Panc1 (cell line): ENCODE measurements around the gene TRIM8. TPM values are rescaled to one million over a fixed set of nuclear protein-coding genes. Genes with fewer than 3 reads are reported as not detected.
A peak's percentile ranks its signal among the peaks of the same experiment; 100 is the strongest.
"Not testable (repeated sequence)": the region's sequence is repeated elsewhere in the genome, so short reads cannot be mapped to it uniquely, and the experiment has no call there.

Source experiments
- ATAC-seq: fragments of 200-7000 bp; cut with Tn5 transposase; 2 replicates; pipeline ENCODE4 v1.9.1; 2020; ENCODE audit warnings: mild to moderate bottlenecking, moderate library complexity
- BruUV-seq: library from RNA; stranded (reverse); fragments of 400-500 nt; replicated peaks from 2 replicates; lab custom pipeline; 2021; lab: Mats Ljungman, UMichigan
- CTCF ChIA-PET: fragments of 300-600 bp; sonication (Branson Sonifier 250); formaldehyde crosslinking; loops from one replicate; lab custom pipeline; 2022; ENCODE audit warnings: antibody characterized with exemption; lab: Charles Lee
- POLR2A ChIA-PET: fragments of 300-600 bp; sonication (Branson Sonifier 250); formaldehyde crosslinking; loops from one replicate; lab custom pipeline; 2022; ENCODE audit warnings: antibody characterized with exemption; lab: Charles Lee
- DNase-seq: peaks from one replicate; pipeline ENCODE4 v3.0.0-alpha.2; 2010; ENCODE audit warnings: low read depth, low spot score
- H3K27ac ChIP-seq: 2 replicates; pipeline ENCODE4 v1.5.1; 2011; ENCODE audit warnings: mild to moderate bottlenecking, low read length, inconsistent platforms
- H3K27me3 ChIP-seq: fragments of 200-500 bp; sonication (Bioruptor generic); 2 replicates; pipeline ENCODE4 v1.6.0; 2014; ENCODE audit warnings: low read length, inconsistent platforms; ENCODE audit not compliant: control insufficient read depth, insufficient read depth
- H3K36me3 ChIP-seq: fragments of 200-500 bp; sonication (Bioruptor generic); 2 replicates; pipeline ENCODE4 v1.5.1; 2014; ENCODE audit warnings: inconsistent platforms, mild to moderate bottlenecking, low read length, moderate library complexity; ENCODE audit not compliant: control insufficient read depth, insufficient read depth
- H3K4me1 ChIP-seq: 2 replicates; pipeline ENCODE4 v1.5.1; 2011; ENCODE audit warnings: inconsistent platforms, mild to moderate bottlenecking, low read length, moderate library complexity; ENCODE audit not compliant: control insufficient read depth, insufficient read depth
- H3K4me3 ChIP-seq, 2 experiments: 2 replicates each; pipeline ENCODE4 v1.5.1; 2011 to 2012; ENCODE audit warnings: low read depth in 2 of 2, low read length in 2 of 2, mild to moderate bottlenecking in 2 of 2, inconsistent platforms in 1 of 2, moderate library complexity in 1 of 2
- H3K9me3 ChIP-seq: fragments of 200-500 bp; sonication (Bioruptor generic); 2 replicates; pipeline ENCODE4 v1.5.1; 2014; ENCODE audit warnings: low read depth, mild to moderate bottlenecking, inconsistent platforms, low read length, moderate library complexity; ENCODE audit not compliant: control insufficient read depth, insufficient read depth
- POLR2AphosphoS5 ChIP-seq: IDR thresholded peaks from 2 replicates; pipeline ENCODE4 v1.6.1; 2012; ENCODE audit warnings: mild to moderate bottlenecking, low read depth, low read length, moderate library complexity
- SIN3A ChIP-seq: IDR thresholded peaks from 2 replicates; pipeline ENCODE4 v1.6.1; 2012; ENCODE audit warnings: low read depth, mild to moderate bottlenecking, low read length, moderate library complexity, borderline replicate concordance; ENCODE audit not compliant: insufficient read depth
- TCF7L2 ChIP-seq: IDR thresholded peaks from 2 replicates; pipeline ENCODE4 v1.6.1; 2011; ENCODE audit warnings: mild to moderate bottlenecking, low read depth, low read length, inconsistent platforms
- in situ Hi-C: cut with HindIII; loops from 2 replicates; pipeline ENCODE4 v1.10.0; 2016; ENCODE audit warnings: low sequenced_read_pairs, low pct_unique_long_range_greater_than_20kb
- intact Hi-C: fragments of 100-400 bp; cut with micrococcal nuclease; formaldehyde crosslinking; loops from one replicate; pipeline ENCODE4 v1.10.0; 2022; ENCODE audit not compliant: unreplicated experiment
- total RNA-seq: library from RNA; stranded (reverse); gene quantifications from one replicate; pipeline ENCODE4 v1.2.1, GENCODE V29; 2021; ENCODE audit not compliant: unreplicated experiment
- TF ChIP-seq, protein P1 (sequence below): fragments of 450-650 bp; IDR thresholded peaks from 2 replicates; pipeline ENCODE4 v1.5.1; 2017; ENCODE audit warnings: mild to moderate bottlenecking
- TF ChIP-seq, protein P2 (sequence below), 2 experiments: IDR thresholded peaks; 2 replicates each; pipeline ENCODE4 v1.6.1; 2011 to 2012; ENCODE audit warnings: low read depth in 2 of 2, control low read depth in 1 of 2, low read length in 1 of 2, mild to moderate bottlenecking in 1 of 2, moderate library complexity in 1 of 2; ENCODE audit not compliant: insufficient read depth in 1 of 2

Gene TRIM8
- total RNA-seq, 1 experiment from 2014 or later = 54.4 TPM

DNA sequence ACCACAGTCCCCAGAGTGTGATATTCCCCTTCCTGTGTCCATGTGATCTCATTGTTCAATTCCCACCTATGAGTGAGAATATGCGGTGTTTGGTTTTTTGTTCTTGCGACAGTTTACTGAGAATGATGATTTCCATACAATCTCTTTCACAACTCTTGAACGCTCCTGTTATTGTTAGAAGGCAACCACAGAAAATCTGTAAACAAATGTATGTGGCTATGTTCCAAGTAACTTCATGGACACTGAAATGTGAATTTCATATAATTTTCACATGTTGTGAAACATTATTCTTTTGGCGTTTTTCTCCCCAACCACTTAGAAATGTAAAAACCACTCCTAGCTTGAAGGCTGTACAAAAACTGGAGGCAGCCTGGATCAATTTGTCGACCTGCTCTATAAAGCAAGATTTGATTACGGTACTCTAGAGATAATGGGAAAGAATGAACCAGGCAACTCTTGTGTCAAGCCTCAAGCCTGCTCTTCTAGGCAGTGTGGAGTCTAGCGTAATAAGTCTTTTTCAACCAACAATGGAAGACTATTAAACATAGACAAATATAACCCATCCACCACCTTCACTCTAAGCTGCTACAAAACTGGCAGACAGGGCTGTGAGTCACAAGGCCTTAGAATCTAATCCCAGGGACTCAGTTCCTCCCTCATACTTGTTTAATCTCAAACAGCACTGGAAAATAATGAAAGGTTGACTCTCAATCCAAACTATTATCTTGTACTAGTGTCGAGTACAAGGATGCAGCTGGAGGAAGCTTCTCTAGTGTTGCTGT, 47.2 kb downstream of the TRIM8 start:
- no peaks in the 10 kb centered on the region for H3K9me3 ChIP-seq
- H3K27me3 ChIP-seq = no peaks in the 10 kb centered on the region
- ChIA-PET POLR2A (interaction anchor here (0.6 kb wide), 1 partner anchor 18 kb away, joined by 3 read pairs; no protein-coding TSS in a partner anchor), CTCF (interaction anchor here (0.9 kb wide), 1 partner anchor 23 kb away, joined by 5 read pairs; the partner anchor contains the start of genes ARL3 and SFXN2)
- no peak for DNase-seq
- no peak for ATAC-seq
- H3K27ac ChIP-seq = no peak overlapping the region
- no peaks in the 10 kb centered on the region for H3K36me3 ChIP-seq
- no peaks in the 10 kb centered on the region for H3K4me1 ChIP-seq
- no peak overlapping the region for H3K4me3 ChIP-seq
- no TSS peak for BruUV-seq
- intact Hi-C loops (no loop called here), in situ Hi-C loops (no loop called here)
- TF ChIP-seq POLR2AphosphoS5 = no peak
- TF ChIP-seq SIN3A = no peak
- TF ChIP-seq, protein P1, sequence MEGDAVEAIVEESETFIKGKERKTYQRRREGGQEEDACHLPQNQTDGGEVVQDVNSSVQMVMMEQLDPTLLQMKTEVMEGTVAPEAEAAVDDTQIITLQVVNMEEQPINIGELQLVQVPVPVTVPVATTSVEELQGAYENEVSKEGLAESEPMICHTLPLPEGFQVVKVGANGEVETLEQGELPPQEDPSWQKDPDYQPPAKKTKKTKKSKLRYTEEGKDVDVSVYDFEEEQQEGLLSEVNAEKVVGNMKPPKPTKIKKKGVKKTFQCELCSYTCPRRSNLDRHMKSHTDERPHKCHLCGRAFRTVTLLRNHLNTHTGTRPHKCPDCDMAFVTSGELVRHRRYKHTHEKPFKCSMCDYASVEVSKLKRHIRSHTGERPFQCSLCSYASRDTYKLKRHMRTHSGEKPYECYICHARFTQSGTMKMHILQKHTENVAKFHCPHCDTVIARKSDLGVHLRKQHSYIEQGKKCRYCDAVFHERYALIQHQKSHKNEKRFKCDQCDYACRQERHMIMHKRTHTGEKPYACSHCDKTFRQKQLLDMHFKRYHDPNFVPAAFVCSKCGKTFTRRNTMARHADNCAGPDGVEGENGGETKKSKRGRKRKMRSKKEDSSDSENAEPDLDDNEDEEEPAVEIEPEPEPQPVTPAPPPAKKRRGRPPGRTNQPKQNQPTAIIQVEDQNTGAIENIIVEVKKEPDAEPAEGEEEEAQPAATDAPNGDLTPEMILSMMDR = no peak
- TF ChIP-seq, protein P2, sequence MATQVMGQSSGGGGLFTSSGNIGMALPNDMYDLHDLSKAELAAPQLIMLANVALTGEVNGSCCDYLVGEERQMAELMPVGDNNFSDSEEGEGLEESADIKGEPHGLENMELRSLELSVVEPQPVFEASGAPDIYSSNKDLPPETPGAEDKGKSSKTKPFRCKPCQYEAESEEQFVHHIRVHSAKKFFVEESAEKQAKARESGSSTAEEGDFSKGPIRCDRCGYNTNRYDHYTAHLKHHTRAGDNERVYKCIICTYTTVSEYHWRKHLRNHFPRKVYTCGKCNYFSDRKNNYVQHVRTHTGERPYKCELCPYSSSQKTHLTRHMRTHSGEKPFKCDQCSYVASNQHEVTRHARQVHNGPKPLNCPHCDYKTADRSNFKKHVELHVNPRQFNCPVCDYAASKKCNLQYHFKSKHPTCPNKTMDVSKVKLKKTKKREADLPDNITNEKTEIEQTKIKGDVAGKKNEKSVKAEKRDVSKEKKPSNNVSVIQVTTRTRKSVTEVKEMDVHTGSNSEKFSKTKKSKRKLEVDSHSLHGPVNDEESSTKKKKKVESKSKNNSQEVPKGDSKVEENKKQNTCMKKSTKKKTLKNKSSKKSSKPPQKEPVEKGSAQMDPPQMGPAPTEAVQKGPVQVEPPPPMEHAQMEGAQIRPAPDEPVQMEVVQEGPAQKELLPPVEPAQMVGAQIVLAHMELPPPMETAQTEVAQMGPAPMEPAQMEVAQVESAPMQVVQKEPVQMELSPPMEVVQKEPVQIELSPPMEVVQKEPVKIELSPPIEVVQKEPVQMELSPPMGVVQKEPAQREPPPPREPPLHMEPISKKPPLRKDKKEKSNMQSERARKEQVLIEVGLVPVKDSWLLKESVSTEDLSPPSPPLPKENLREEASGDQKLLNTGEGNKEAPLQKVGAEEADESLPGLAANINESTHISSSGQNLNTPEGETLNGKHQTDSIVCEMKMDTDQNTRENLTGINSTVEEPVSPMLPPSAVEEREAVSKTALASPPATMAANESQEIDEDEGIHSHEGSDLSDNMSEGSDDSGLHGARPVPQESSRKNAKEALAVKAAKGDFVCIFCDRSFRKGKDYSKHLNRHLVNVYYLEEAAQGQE (IDR thresholded peaks at IDR 0.05; ENCODE audit: insufficient read depth in 1 of 2, low read depth in 2 of 2, low read length in 1 of 2) = no peak
- TF ChIP-seq TCF7L2 = no peak

DNA sequence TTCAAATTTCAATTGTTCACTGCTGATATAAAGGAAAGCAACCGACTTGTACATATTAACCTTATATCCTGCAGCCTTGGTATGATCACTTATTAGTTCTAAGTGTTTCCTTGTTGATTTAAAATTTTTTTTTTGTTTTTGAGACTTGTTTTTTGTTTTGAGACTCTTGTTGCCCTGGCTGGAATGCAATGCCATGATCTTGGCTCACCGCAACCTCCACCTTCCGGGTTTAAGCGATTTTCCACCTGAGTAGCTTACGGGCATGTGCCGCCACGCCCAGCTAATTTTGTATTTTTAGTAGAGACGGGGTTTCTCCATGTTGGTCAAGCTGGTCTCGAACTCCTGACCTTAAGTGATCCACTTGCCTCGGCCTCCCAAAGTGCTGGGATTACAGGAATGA, 51.1 kb downstream of the TRIM8 start:
- intact Hi-C loops, in situ Hi-C loops, H3K4me3 ChIP-seq, H3K9me3 ChIP-seq, H3K4me1 ChIP-seq, H3K27me3 ChIP-seq, POLR2A ChIA-PET, CTCF ChIA-PET, H3K27ac ChIP-seq, ATAC-seq, DNase-seq: not testable (repeated sequence)
- TSS peak; percentile 31 for BruUV-seq
- H3K36me3 ChIP-seq = peaks cover 12% of the 10 kb centered on the region

DNA sequence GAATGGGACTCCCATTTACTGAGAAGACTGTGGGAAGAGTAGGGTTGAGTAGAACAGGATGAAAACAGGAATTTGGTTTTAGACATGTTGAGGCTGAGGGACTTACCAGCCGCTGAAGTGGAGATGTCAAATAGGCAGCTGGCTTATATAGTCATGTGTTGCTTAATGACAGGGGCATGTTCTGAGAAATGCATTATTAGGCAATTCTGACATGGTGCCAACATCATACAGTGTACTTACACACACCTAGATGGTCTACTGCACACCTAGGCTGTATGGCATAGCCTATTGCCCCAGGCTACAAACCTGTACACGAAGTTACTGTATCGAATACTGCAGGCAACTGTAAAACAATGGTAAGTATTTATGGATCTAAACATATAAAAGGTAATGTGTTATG, 52.5 kb downstream of the TRIM8 start:
- POLR2A ChIA-PET = interaction anchor here (0.7 kb wide), 1 partner anchor 115 kb away, joined by 12 read pairs; no protein-coding TSS in a partner anchor
- in situ Hi-C loops (no loop called here), intact Hi-C loops (no loop called here)
- no peak for ATAC-seq
- no peak for DNase-seq
- BruUV-seq = no TSS peak
- no peak overlapping the region for H3K27ac ChIP-seq
- no peaks in the 10 kb centered on the region for H3K4me1 ChIP-seq
- no peaks in the 10 kb centered on the region for H3K9me3 ChIP-seq
- no peaks in the 10 kb centered on the region for H3K27me3 ChIP-seq
- H3K36me3 ChIP-seq = peaks cover 12% of the 10 kb centered on the region
- CTCF ChIA-PET = interaction anchor here (0.6 to 0.7 kb wide), 2 partner anchors 12 to 163 kb away, joined by 4 to 5 read pairs; no protein-coding TSS in a partner anchor
- H3K4me3 ChIP-seq = no peak overlapping the region
- TF ChIP-seq POLR2AphosphoS5 (no peak), SIN3A (no peak), TCF7L2 (no peak)
- TF ChIP-seq, protein P2 (IDR thresholded peaks at IDR 0.05; ENCODE audit: insufficient read depth in 1 of 2, low read depth in 2 of 2, low read length in 1 of 2) = no peak
- TF ChIP-seq, protein P1 = no peak
